A549 (cell line): ENCODE data around the gene AFG1L. TPM values are rescaled to one million over a fixed set of nuclear protein-coding genes. Genes with fewer than 3 reads are reported as not detected.

Experiments used
- ATAC-seq, 2 experiments: fragments of 200-7000 bp in 1 of 2; fragments of >200 bp in 1 of 2; cut with Nextera tagmentation in 1 of 2; cut with Tn5 transposase in 1 of 2; 3 replicates each; pipeline versions ENCODE4 v1.8.0 to v1.9.1; 2018 to 2020; ENCODE audit warnings: mild to moderate bottlenecking in 1 of 2, moderate library complexity in 1 of 2
- CTCF ChIA-PET: fragments of 300-600 bp; sonication (Branson Sonifier 250); formaldehyde crosslinking; extraction: SDS; loops from one replicate; lab custom pipeline; 2021; ENCODE audit warnings: antibody characterized with exemption, inconsistent platforms; lab: Yijun Ruan, JAX
- POLR2A ChIA-PET: fragments of 350-600 bp; formaldehyde crosslinking; extraction: SDS; loops from one replicate; lab custom pipeline; 2021; ENCODE audit warnings: antibody characterized with exemption, inconsistent platforms; lab: Yijun Ruan, JAX
- DNase-seq, 2 experiments: peaks; one replicate each; pipeline versions ENCODE4 v3.0.0 to v3.0.0-alpha.2; 2011 to 2016; ENCODE audit warnings: low read depth in 1 of 2, low spot score in 1 of 2
- FAIRE-seq: peaks from 2 replicates; lab custom pipeline; 2011; peaks lifted over from hg19 to GRCh38; lab: Jason Lieb, UNC
- H3K27ac ChIP-seq, 2 experiments: fragments of >200 bp; sonication (Bioruptor Twin); formaldehyde crosslinking; 3 replicates each; pipeline ENCODE4 v1.5.1; 2016 to 2017
- H3K4me1 ChIP-seq: fragments of >200 bp; sonication (Bioruptor Twin); formaldehyde crosslinking; 3 replicates; pipeline ENCODE4 v1.6.1; 2016
- H3K4me2 ChIP-seq: fragments of >200 bp; sonication (Bioruptor Twin); formaldehyde crosslinking; 3 replicates; pipeline ENCODE4 v1.6.1; 2016
- H3K4me3 ChIP-seq: fragments of >200 bp; sonication (Bioruptor Twin); formaldehyde crosslinking; 3 replicates; pipeline ENCODE4 v1.5.1; 2016
- H3K9me3 ChIP-seq: fragments of >200 bp; sonication (Bioruptor Twin); formaldehyde crosslinking; 3 replicates; pipeline ENCODE4 v1.6.1; 2016
- ATOH8 ChIP-seq: fragments of 250-450 bp; sonication (Bioruptor Pico); IDR thresholded peaks from 2 replicates; pipeline ENCODE4 v1.5.0; 2020; ENCODE audit warnings: low read depth, mild to moderate bottlenecking, moderate library complexity
- BCL3 ChIP-seq: fragments of >200 bp; sonication (Bioruptor Twin); formaldehyde crosslinking; IDR thresholded peaks from 3 replicates; pipeline ENCODE4 v1.6.1; 2016
- BHLHE40 ChIP-seq: IDR thresholded peaks from 2 replicates; pipeline ENCODE4 v1.6.1; 2012; ENCODE audit warnings: low read depth, low read length, inconsistent platforms
- CEBPB ChIP-seq, 2 experiments: fragments of >200 bp in 1 of 2; sonication (Bioruptor Twin) in 1 of 2; formaldehyde crosslinking in 1 of 2; IDR thresholded peaks; 2 replicates each; pipeline ENCODE4 v1.6.1; 2012 to 2016
- CHD2 ChIP-seq: fragments of 150-350 bp; IDR thresholded peaks from 2 replicates; pipeline ENCODE4 v1.6.1; 2014; ENCODE audit warnings: low read length; ENCODE audit not compliant: partially characterized antibody
- EHMT2 ChIP-seq: fragments of 200-600 bp; sonication (generic); IDR thresholded peaks from 2 replicates; pipeline ENCODE4 v1.6.1; 2016; ENCODE audit warnings: antibody characterized with exemption, low read depth, mild to moderate bottlenecking, moderate library complexity
- EP300 ChIP-seq, 2 experiments: fragments of >200 bp; sonication (Bioruptor Twin); formaldehyde crosslinking; IDR thresholded peaks; 2 replicates in 1 of 2; 3 replicates in 1 of 2; pipeline ENCODE4 v1.6.1; 2016 to 2017
- ESRRA ChIP-seq: fragments of 150-350 bp; IDR thresholded peaks from 2 replicates; pipeline ENCODE4 v1.6.1; 2014; ENCODE audit warnings: mild to moderate bottlenecking, low read length, borderline replicate concordance
- FOSB ChIP-seq: fragments of 250-450 bp; sonication (Bioruptor Pico); IDR thresholded peaks from 2 replicates; pipeline ENCODE4 v1.5.0; 2020; ENCODE audit warnings: mild to moderate bottlenecking, moderate library complexity
- FOSL2 ChIP-seq, 2 experiments: fragments of 450-650 bp in 1 of 2; fragments of >200 bp in 1 of 2; sonication (Bioruptor Twin) in 1 of 2; formaldehyde crosslinking; IDR thresholded peaks; 2 replicates each; pipeline versions ENCODE4 v1.5.0 to v1.6.1; 2016 to 2020; ENCODE audit warnings: mild to moderate bottlenecking in 1 of 2, moderate library complexity in 1 of 2
- FOXS1 ChIP-seq: fragments of 250-450 bp; sonication (Bioruptor Pico); IDR thresholded peaks from 2 replicates; pipeline ENCODE4 v1.5.0; 2020; ENCODE audit warnings: mild to moderate bottlenecking, moderate library complexity
- HES2 ChIP-seq: fragments of >200 bp; sonication (Bioruptor Twin); formaldehyde crosslinking; IDR thresholded peaks from 2 replicates; pipeline ENCODE4 v1.6.1; 2016
- HMGXB4 ChIP-seq: fragments of 250-450 bp; sonication (Bioruptor Pico); IDR thresholded peaks from 2 replicates; pipeline ENCODE4 v1.5.0; 2021; ENCODE audit warnings: mild to moderate bottlenecking, moderate library complexity, borderline replicate concordance
- HOXB5 ChIP-seq: fragments of 250-450 bp; sonication (Bioruptor Pico); IDR thresholded peaks from 2 replicates; pipeline ENCODE4 v1.5.0; 2020; ENCODE audit warnings: mild to moderate bottlenecking, moderate library complexity
- KDM1A ChIP-seq: fragments of 200-600 bp; sonication (generic); IDR thresholded peaks from 2 replicates; pipeline ENCODE4 v1.6.1; 2016; ENCODE audit warnings: low read depth, mild to moderate bottlenecking
- MAX ChIP-seq: IDR thresholded peaks from 2 replicates; pipeline ENCODE4 v1.6.1; 2012
- MAZ ChIP-seq: fragments of 150-350 bp; IDR thresholded peaks from 2 replicates; pipeline ENCODE4 v1.6.1; 2014; ENCODE audit warnings: antibody characterized with exemption, low read depth, low read length, borderline replicate concordance
- MYC ChIP-seq: IDR thresholded peaks from 2 replicates; pipeline ENCODE4 v1.6.1; 2012; ENCODE audit warnings: mild to moderate bottlenecking, inconsistent platforms, low read length, improper control_type of control experiment, borderline replicate concordance
- NPAS2 ChIP-seq: fragments of 250-450 bp; sonication (Bioruptor Pico); IDR thresholded peaks from 2 replicates; pipeline ENCODE4 v1.8.0; 2022; ENCODE audit warnings: mild to moderate bottlenecking, moderate library complexity, borderline replicate concordance
- POLR2AphosphoS2 ChIP-seq: conservative IDR thresholded peaks from 2 replicates; pipeline ENCODE4 v1.6.1; 2012; ENCODE audit warnings: low read length, improper control_type of control experiment, inconsistent platforms
- REST ChIP-seq: fragments of 200-600 bp; sonication (generic); IDR thresholded peaks from 2 replicates; pipeline ENCODE4 v1.6.1; 2016; ENCODE audit warnings: antibody characterized with exemption, mild to moderate bottlenecking, moderate library complexity
- RNF2 ChIP-seq: fragments of 200-600 bp; sonication (generic); IDR thresholded peaks from 2 replicates; pipeline ENCODE4 v1.6.1; 2016; ENCODE audit warnings: low read depth, mild to moderate bottlenecking, antibody characterized with exemption, moderate library complexity, borderline replicate concordance
- SMC3 ChIP-seq: fragments of >200 bp; sonication (Bioruptor Twin); formaldehyde crosslinking; IDR thresholded peaks from 3 replicates; pipeline ENCODE4 v1.6.1; 2018; ENCODE audit warnings: inconsistent platforms
- TFCP2L1 ChIP-seq: fragments of 250-450 bp; sonication (Bioruptor Pico); IDR thresholded peaks from 2 replicates; pipeline ENCODE4 v1.5.0; 2021; ENCODE audit warnings: mild to moderate bottlenecking
- USF2 ChIP-seq: fragments of 450-650 bp; IDR thresholded peaks from 2 replicates; pipeline ENCODE4 v1.6.1; 2014; ENCODE audit warnings: antibody characterized with exemption
- ZFP36 ChIP-seq: fragments of 450-650 bp; IDR thresholded peaks from 2 replicates; pipeline ENCODE4 v1.6.1; 2014; ENCODE audit warnings: borderline replicate concordance; ENCODE audit not compliant: partially characterized antibody
- ZSCAN20 ChIP-seq: fragments of 250-450 bp; sonication (Bioruptor Pico); IDR thresholded peaks from 2 replicates; pipeline ENCODE4 v1.8.0; 2022; ENCODE audit warnings: mild to moderate bottlenecking, moderate library complexity
- WGBS: methylation state at CpG from one replicate; pipeline ENCODE4 v1.1.6; 2017; ENCODE audit errors: missing lambda C conversion rate; 5-methylcytosine and 5-hydroxymethylcytosine counted together
- polyA plus RNA-seq, 4 experiments: library from polyadenylated mRNA; depleted of rRNA in 3 of 4; stranded (reverse); fragments of >200 nt; fragmentation: RNase III in 1 of 4; extraction: RNeasy Plus Mini Kit Qiagen cat#74134 plus additional on column Dnase treatment in 1 of 4; gene quantifications; 2 replicates in 3 of 4; 3 replicates in 1 of 4; pipeline ENCODE4 v1.2.3, GENCODE V29; 2011 to 2017

Gene AFG1L
- polyA plus RNA-seq, 2 of the 4 experiments (the other 2 are of a cell fraction), result 1.3 to 2.3 TPM

- no peak for TF ChIP-seq SMC3
- no peak for TF ChIP-seq ZFP36
- no peak for TF ChIP-seq POLR2AphosphoS2
- no peak for TF ChIP-seq ATOH8 (CRISPR knock-in tag)
- TF ChIP-seq CEBPB (IDR thresholded peaks at IDR 0.05), result no peak
- no peak for TF ChIP-seq HES2
- no peak for TF ChIP-seq MYC
- TF ChIP-seq MAX, result peak; percentile 31; the same call in 1 of the 2 replicates
- no peak for TF ChIP-seq FOSL2 (IDR thresholded peaks at IDR 0.05)
- TF ChIP-seq FOSL2 (CRISPR knock-in tag; IDR thresholded peaks at IDR 0.05), result no peak
- no peak for TF ChIP-seq FOSB
- TF ChIP-seq USF2, result no peak
- TF ChIP-seq BHLHE40, result no peak
- no peak for TF ChIP-seq KDM1A
- TF ChIP-seq TFCP2L1 (CRISPR knock-in tag), result no peak
- TF ChIP-seq NPAS2 (CRISPR knock-in tag), result no peak
- no peak for TF ChIP-seq REST
- TF ChIP-seq EP300 (IDR thresholded peaks at IDR 0.05), result no peak
- no peak for TF ChIP-seq HMGXB4 (CRISPR knock-in tag)
Observed at GRCh38 chr6:108260809-108261569, 33.9 kb upstream of the AFG1L start, which contains the start of gene SNX3 (continued).

GRCh38 chr6:108263371-108263770 is 31.5 kb upstream of the AFG1L start:
- H3K4me1 ChIP-seq, result peaks cover 6% of the 10 kb centered on the region; the same call in 1 of the 3 replicates
- no peaks in the 10 kb centered on the region for H3K9me3 ChIP-seq
- ChIA-PET CTCF (interaction anchor here (1.0 kb wide), 1 partner anchor 12 kb away, joined by 3 read pairs; no protein-coding TSS in a partner anchor), POLR2A (no interaction called here)
- FAIRE-seq, result no peak
- H3K4me3 ChIP-seq, result no peak overlapping the region
- ATAC-seq, result no peak
- no peak for DNase-seq
- no peak overlapping the region for H3K27ac ChIP-seq
- H3K4me2 ChIP-seq, result no peak overlapping the region
- 83% methylated on average over 2 of the region's 2 CpGs for WGBS
- TF ChIP-seq RNF2 (no peak), EHMT2 (no peak), CEBPB (IDR thresholded peaks at IDR 0.05) (no peak), CHD2 (no peak), HOXB5 (CRISPR knock-in tag) (no peak), ZSCAN20 (CRISPR knock-in tag) (no peak), FOXS1 (no peak), TFCP2L1 (CRISPR knock-in tag) (no peak), MAZ (no peak), BCL3 (no peak), USF2 (no peak), NPAS2 (CRISPR knock-in tag) (no peak), ESRRA (no peak)
